Osteoblast (primary cell): ENCODE results near the gene BAG3. TPM values are rescaled to one million over a fixed set of nuclear protein-coding genes. Genes with fewer than 3 reads are reported as not detected.
A peak's percentile ranks its signal among the peaks of the same experiment; 100 is the strongest.
"Not testable (repeated sequence)": the region's sequence is repeated elsewhere in the genome, so short reads cannot be mapped to it uniquely, and the experiment has no call there.

Experiments used
- DNase-seq: peaks from one replicate; pipeline ENCODE4 v3.0.0; 2011; ENCODE audit warnings: low spot score, mixed read lengths; ENCODE audit not compliant: insufficient read length; ENCODE audit errors: missing footprints
- H2AFZ ChIP-seq: 2 replicates; pipeline ENCODE4 v1.6.0; 2011; ENCODE audit warnings: mild to moderate bottlenecking, low read length
- H3K27ac ChIP-seq: 2 replicates; pipeline ENCODE4 v1.5.1; 2011; ENCODE audit warnings: mild to moderate bottlenecking, low read depth, low read length, moderate library complexity
- H3K27me3 ChIP-seq: 2 replicates; pipeline ENCODE4 v1.6.0; 2012; ENCODE audit warnings: mild to moderate bottlenecking, control low read depth, inconsistent platforms, low read length, moderate library complexity; ENCODE audit not compliant: insufficient read depth
- H3K36me3 ChIP-seq: 2 replicates; pipeline ENCODE4 v1.5.1; 2011; ENCODE audit warnings: mild to moderate bottlenecking, low read length, control low read depth, moderate library complexity; ENCODE audit not compliant: insufficient read depth
- H3K4me1 ChIP-seq: 2 replicates; pipeline ENCODE4 v1.5.1; 2011; ENCODE audit warnings: mild to moderate bottlenecking, low read length, control low read depth, moderate library complexity; ENCODE audit not compliant: insufficient read depth
- H3K4me2 ChIP-seq: 2 replicates; pipeline ENCODE4 v1.6.0; 2011; ENCODE audit warnings: mild to moderate bottlenecking, low read length; ENCODE audit not compliant: insufficient read depth
- H3K4me3 ChIP-seq: fragments of 200-600 bp; sonication (generic); 3 replicates; pipeline ENCODE4 v1.5.1; 2012; ENCODE audit warnings: mild to moderate bottlenecking, low read length, inconsistent platforms; ENCODE audit not compliant: insufficient read depth
- H3K79me2 ChIP-seq: 2 replicates; pipeline ENCODE4 v1.6.0; 2012; ENCODE audit warnings: mild to moderate bottlenecking, low read length, control low read depth, inconsistent platforms; ENCODE audit not compliant: insufficient read depth
- H3K9me3 ChIP-seq: 2 replicates; pipeline ENCODE4 v1.5.1; 2011; ENCODE audit warnings: low read depth, low read length, control low read depth
- H4K20me1 ChIP-seq: 2 replicates; pipeline ENCODE4 v1.6.0; 2012; ENCODE audit warnings: mild to moderate bottlenecking, low read length, control low read depth; ENCODE audit not compliant: insufficient read depth
- total RNA-seq: library from RNA; depleted of rRNA; stranded (reverse); fragments of >200 nt; gene quantifications from 2 replicates; pipeline ENCODE4 v1.2.3, GENCODE V29; 2012
- TF ChIP-seq, protein P1 (sequence below): IDR thresholded peaks from 2 replicates; pipeline ENCODE4 v1.5.1; 2011; ENCODE audit warnings: mild to moderate bottlenecking, low read depth, low read length, moderate library complexity; ENCODE audit errors: extremely low read depth

Gene BAG3
- total RNA-seq, 1 donor: 12.7 TPM

DNA sequence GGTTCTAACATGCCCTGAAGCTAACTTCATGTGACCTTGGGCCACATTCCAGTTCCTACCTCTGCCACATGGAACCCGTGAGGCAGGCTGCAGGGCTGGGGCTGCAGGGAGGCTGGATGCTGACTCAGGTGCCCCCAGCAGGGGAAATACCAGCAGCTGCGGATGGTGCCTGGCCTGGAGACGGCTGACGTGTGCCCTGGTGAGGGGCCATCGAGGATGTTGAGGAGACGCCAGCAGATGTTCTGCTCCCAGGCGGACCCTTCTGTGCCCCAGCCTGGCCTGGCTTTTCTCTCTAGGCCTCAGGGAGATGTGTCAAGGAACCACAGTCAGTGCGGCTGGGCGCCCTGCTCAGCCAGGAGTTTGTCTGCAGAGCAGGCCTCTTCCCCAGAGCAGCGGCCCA lies 8.8 kb downstream of the BAG3 start:
- Histone ChIP-seq H3K36me3 (peaks cover 11% of the 10 kb centered on the region), H3K4me3 (no peak overlapping the region), H2AFZ (no peak overlapping the region), H4K20me1 (peaks cover 78% of the 10 kb centered on the region), H3K4me2 (no peak overlapping the region), H3K4me1 (peaks cover 63% of the 10 kb centered on the region), H3K27ac (peak overlapping the region; percentile 74), H3K79me2 (peaks cover 99% of the 10 kb centered on the region), H3K27me3 (no peaks in the 10 kb centered on the region), H3K9me3 (no peaks in the 10 kb centered on the region)
- TF ChIP-seq, protein P1, sequence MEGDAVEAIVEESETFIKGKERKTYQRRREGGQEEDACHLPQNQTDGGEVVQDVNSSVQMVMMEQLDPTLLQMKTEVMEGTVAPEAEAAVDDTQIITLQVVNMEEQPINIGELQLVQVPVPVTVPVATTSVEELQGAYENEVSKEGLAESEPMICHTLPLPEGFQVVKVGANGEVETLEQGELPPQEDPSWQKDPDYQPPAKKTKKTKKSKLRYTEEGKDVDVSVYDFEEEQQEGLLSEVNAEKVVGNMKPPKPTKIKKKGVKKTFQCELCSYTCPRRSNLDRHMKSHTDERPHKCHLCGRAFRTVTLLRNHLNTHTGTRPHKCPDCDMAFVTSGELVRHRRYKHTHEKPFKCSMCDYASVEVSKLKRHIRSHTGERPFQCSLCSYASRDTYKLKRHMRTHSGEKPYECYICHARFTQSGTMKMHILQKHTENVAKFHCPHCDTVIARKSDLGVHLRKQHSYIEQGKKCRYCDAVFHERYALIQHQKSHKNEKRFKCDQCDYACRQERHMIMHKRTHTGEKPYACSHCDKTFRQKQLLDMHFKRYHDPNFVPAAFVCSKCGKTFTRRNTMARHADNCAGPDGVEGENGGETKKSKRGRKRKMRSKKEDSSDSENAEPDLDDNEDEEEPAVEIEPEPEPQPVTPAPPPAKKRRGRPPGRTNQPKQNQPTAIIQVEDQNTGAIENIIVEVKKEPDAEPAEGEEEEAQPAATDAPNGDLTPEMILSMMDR: no peak
- no peak for DNase-seq

DNA sequence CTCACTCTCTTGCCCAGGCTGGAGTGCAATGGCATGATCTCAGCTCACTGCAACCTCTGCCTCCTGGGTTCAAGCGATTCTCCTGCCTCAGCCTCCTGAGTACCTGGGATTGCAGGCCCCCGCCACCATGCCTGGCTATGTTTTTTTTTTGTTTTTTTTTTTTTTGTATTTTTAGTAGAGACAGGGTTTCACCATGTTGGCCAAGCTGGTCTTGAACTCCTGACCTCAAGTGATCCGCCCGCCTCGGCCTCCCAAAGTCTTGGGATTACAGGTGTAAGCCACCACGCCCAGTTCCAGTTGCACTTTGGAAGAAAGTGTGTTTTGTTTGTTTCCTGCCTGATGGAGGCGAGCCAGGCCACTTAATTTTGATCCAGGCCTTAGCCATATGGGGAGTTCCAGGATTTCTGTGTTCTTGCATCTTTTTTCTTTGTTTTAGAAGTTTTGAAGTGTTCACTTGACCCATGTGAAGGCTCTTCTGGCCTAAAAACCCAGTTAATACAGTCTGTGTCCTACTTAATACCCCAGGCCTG lies 11.0 kb downstream of the BAG3 start:
- H4K20me1 ChIP-seq: peaks cover 68% of the 10 kb centered on the region
- peaks cover 96% of the 10 kb centered on the region for H3K79me2 ChIP-seq
- not testable (repeated sequence) for H3K4me3 ChIP-seq, H2AFZ ChIP-seq, H3K4me2 ChIP-seq, H3K9me3 ChIP-seq, DNase-seq, H3K27me3 ChIP-seq, H3K27ac ChIP-seq, H3K36me3 ChIP-seq
- peaks cover 55% of the 10 kb centered on the region for H3K4me1 ChIP-seq

DNA sequence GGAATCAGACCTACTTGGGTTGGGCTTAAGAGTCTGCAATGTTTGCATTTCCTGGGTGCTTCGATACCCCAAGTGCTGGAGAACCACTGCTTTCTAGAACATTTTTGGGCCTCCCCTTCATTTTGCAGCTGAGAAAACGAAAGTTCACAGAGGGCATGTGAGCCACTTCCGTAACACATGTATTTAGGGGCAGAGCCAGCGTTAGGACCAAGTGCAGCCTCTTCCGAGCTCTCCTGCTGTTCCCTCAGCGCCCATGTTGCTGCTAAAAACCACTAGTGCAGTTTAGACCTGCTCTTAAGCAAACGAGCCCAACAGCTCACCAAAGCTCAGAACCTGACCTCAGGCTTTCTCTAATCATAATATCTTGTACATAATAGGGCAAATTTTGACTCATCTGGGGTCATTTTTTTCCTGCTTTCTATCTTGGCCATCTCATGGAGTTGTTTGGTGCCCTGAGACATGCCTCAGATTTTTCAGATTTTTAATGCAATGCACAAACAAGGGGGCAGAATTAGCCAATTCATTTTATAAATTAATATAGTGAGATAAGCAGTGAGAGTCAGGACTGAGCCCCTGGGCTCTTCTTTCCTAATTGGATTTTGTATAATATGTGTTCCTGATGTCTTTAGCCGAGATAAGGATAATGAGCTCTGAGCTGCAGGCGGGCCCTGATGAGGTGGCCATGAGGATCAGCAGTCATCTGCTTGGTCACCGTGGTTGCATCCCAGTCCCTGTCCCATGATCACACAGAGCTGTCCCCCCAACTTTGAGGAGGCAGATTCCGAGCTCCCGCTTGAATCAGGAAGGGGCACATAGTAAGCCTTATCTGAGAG lies 12.9 kb downstream of the BAG3 start:
- H3K27ac ChIP-seq: peak overlapping the region; percentile 62
- no peak overlapping the region for H2AFZ ChIP-seq
- H3K4me1 ChIP-seq: peaks cover 54% of the 10 kb centered on the region
- no peaks in the 10 kb centered on the region for H3K9me3 ChIP-seq
- H3K36me3 ChIP-seq: peaks cover 3% of the 10 kb centered on the region
- no peaks in the 10 kb centered on the region for H3K27me3 ChIP-seq
- peaks cover 65% of the 10 kb centered on the region for H4K20me1 ChIP-seq
- H3K79me2 ChIP-seq: peaks cover 94% of the 10 kb centered on the region
- H3K4me3 ChIP-seq: peak overlapping the region; percentile 55
- peak overlapping the region; percentile 82 for H3K4me2 ChIP-seq
- TF ChIP-seq, protein P1: no peak
- DNase-seq: peak; percentile 89

DNA sequence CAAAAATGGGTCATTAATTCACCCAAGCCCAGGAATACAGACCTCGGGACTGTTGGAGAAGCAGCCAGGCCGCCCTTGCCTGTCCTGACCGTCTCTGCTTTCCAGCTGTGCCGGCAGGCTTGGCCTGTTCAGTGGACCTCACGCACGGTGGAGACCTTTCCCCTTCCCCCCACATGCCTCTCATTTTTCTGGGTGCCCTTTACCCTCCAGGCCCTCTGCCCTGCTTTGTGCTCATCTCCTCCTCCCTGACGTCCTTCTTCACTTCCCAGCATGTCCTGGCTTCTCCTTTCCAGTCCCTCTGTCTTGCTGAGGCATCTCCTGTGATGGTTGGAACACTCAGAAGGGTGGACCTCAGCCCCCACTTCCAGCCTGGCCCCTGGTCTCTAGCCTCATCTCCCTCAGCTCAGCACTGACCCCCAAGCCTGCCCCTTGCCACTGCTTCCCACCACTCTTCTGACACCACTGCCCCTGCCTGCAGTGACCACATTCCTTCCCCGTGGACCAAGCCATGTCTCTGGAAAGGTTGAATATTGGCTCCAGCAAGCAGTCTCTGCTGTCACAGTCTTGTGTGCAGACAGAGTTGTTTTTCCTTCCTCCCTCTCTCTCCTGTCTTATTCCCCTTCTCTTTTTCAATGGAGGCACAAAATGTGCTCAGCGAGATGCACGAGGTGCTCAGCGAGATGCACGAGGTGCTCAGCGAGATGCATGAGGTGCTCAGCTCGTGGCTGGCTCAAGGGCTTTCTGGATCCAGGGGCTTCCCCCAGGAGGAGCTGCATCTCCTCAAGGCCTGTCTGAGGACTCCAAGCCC lies 14.9 kb downstream of the BAG3 start:
- Histone ChIP-seq H3K79me2 (peaks cover 92% of the 10 kb centered on the region), H4K20me1 (peaks cover 66% of the 10 kb centered on the region), H3K4me3 (no peak overlapping the region), H3K27me3 (no peaks in the 10 kb centered on the region), H3K27ac (peak overlapping the region; percentile 96), H3K4me1 (peaks cover 61% of the 10 kb centered on the region), H2AFZ (no peak overlapping the region), H3K9me3 (no peaks in the 10 kb centered on the region), H3K36me3 (peaks cover 20% of the 10 kb centered on the region), H3K4me2 (no peak overlapping the region)
- no peak for DNase-seq
- TF ChIP-seq, protein P1: no peak
